ENCODE measurements around the gene ZDHHC5.

Gene ZDHHC5

DNA sequence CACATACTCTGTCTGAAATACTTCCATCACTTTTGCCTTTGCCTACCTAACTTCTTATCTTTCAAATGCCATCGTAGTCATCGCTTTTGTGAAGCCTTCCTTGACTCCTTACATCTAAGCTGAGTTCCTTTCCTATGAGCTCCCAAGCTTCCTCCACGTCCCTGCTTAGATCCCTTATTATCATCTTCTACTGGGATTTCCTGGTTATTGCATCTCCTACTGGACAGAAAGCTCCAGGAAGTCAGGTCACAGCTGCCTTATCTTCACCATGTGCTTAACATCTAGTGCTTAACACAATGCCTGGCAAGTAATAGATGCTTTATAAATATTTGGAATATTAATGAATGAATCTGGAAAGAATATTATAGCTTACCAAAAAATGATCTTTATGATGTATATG, 24.1 kb upstream of the ZDHHC5 start:
- H3K4me3 ChIP-seq: no peak overlapping the region
- TF ChIP-seq, protein P1, sequence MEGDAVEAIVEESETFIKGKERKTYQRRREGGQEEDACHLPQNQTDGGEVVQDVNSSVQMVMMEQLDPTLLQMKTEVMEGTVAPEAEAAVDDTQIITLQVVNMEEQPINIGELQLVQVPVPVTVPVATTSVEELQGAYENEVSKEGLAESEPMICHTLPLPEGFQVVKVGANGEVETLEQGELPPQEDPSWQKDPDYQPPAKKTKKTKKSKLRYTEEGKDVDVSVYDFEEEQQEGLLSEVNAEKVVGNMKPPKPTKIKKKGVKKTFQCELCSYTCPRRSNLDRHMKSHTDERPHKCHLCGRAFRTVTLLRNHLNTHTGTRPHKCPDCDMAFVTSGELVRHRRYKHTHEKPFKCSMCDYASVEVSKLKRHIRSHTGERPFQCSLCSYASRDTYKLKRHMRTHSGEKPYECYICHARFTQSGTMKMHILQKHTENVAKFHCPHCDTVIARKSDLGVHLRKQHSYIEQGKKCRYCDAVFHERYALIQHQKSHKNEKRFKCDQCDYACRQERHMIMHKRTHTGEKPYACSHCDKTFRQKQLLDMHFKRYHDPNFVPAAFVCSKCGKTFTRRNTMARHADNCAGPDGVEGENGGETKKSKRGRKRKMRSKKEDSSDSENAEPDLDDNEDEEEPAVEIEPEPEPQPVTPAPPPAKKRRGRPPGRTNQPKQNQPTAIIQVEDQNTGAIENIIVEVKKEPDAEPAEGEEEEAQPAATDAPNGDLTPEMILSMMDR (IDR thresholded peaks at IDR 0.05): no peak
- DNase-seq (ENCODE audit: low spot score): no peak
- no peak overlapping the region for H3K27ac ChIP-seq

DNA sequence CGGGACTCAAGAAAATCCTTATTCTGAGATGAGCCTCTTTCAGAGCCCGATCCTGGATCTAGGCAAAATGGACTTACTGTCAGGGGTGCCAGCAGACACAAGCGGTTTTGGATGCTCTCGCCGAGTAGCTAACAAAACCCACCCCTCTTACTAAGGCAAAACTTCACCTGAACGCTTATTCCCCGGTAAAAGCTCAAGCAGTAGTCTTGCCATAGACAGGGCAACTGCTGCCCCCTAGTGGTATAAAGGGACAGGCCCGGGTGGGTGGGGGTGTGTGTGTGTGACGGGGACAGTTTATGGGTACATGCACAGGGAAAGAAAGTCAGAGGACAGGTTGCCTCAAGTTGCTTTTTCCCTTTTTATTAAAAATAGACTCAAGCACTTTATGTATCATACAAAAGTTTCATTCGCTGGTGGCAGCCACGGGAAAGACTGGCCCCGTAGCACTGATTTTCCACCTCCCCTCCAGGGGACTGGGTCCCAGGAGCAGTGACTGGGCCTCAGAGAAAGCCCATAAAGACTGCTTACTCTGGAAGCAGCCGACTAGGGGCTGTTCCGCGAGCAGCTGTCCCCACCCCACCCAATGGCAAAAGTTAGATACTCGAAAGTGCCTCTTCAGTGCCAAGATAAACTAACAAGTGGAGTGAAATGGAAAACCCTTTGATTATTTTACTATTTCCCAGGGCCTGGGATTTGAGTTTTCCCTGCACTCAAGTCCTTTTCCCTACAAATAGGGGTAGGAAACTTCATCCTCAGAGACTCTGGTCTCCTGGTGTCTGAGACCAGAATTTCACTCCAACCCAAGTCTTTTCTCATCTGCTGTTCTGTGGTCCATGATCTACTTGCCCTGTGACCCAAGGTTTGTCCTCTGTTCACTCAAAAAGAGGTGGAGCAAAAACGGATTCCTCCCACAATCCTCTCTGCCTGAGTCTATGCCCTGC, 22.9 kb upstream of the ZDHHC5 start:
- peak overlapping the region; percentile 19 for H3K4me3 ChIP-seq
- TF ChIP-seq, protein P1 (IDR thresholded peaks at IDR 0.05): peak; percentile 97

DNA sequence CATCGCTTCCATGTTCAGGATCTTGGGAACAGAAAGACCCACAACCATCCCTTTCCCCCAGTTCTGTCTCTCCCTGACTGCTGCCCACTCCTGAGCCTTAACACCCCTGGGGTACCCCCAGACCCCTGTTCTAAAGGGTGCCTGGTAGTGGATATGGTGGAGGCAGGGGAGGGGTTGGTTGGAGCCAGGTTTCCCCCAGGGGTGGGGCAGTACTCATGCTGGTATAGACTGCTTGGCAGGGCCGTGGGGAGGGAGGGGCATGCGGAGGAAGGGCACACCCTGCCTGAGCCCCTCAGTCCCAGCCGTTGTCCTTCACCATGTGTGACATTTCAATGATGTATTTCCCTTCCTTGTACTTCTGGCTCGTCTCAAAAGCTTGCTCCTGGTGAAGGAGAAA, 22.2 kb upstream of the ZDHHC5 start:
- no peak for DNase-seq (ENCODE audit: low spot score)
- Histone ChIP-seq H3K27ac (peak overlapping the region in 1 of 2 donors; percentile 44), H3K4me3 (no peak overlapping the region)
- TF ChIP-seq, protein P1 (IDR thresholded peaks at IDR 0.05): no peak

More for the DNA sequence above, 22.9 kb upstream of the ZDHHC5 start:
- DNase-seq (ENCODE audit: low spot score): peak; percentile 89
- peak overlapping the region in 1 of 2 donors; percentile 44 for H3K27ac ChIP-seq

DNA sequence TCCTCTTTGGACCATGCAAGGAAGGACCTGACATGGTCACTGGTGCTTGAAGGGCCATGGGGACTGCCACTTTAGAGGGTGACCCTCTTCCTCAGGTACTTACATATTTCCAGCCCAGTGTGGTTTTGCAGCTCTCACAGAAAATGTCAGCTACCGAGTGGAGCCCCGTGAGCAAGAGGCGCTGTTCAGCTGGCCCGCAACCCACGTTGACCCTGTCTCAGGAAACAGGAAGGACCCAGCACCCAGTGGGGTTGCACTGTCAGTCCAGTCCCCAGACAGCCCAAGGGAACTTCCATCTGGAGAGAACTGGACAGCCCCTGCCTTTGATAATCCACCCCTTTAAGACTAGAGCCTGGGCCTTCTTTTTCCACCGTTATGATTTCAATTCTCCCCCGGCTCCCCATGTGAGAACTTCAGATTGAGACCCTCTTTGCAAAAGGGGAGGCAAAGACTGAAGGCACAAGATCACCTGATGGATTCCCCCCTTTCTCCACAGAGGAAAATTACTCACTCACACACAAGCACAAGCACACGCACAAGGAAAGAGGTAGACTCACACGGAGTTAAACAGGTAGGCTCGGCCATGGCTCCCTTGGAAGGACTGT, 21.6 kb upstream of the ZDHHC5 start:
- TF ChIP-seq, protein P1 (IDR thresholded peaks at IDR 0.05): no peak
- no peak overlapping the region for H3K4me3 ChIP-seq
- no peak overlapping the region for H3K27ac ChIP-seq
- DNase-seq (ENCODE audit: low spot score): no peak

DNA sequence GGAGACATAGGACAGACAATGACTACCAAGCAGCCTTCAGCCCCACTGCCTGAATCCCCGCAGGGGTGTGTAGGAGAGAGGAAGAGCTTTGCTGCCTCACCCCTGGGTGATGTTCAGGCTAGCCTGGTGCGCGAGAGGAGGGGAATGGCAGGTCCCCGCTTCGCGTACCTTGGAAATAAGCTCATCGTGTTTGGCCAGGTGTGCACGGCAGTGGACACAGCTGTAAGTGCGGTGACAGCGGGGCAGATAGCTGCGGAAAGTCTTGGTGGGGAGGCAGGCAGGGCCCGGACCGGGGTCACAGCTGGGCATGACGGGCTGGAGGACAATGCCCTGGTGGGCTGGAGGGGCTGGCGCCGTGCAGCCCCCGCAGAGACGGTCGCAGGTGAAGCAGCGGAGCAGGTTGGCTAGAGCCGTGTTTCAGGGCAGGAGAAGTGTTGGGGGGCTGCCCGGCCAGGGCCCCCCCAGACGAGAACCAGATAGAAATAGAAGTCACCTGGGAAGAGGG, 21.1 kb upstream of the ZDHHC5 start:
- no peak for DNase-seq (ENCODE audit: low spot score)
- no peak overlapping the region for H3K27ac ChIP-seq
- H3K4me3 ChIP-seq: no peak overlapping the region
- TF ChIP-seq, protein P1 (IDR thresholded peaks at IDR 0.05): no peak

DNA sequence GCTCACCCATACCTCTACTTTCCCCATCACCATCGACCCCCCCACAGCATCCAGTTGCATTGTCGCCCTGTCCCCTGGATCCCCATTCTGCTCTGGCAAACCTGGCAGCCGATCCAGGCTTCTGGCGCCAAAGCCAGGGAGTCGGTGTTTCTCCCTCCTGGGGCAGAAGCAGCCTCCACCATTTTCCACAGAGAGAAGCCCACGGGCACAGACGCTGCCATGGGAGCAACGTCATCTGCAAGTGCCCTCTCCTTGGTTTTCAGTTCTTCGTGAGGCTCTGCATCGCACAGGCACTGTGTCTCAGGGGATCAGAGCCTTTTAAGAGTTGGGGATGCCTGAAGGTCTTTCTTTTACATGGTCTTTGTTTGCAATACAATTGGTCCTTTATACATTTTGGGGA, 20.5 kb upstream of the ZDHHC5 start:
- Histone ChIP-seq H3K4me3 (no peak overlapping the region), H3K27ac (no peak overlapping the region)
- TF ChIP-seq, protein P1 (IDR thresholded peaks at IDR 0.05): no peak
- DNase-seq (ENCODE audit: low spot score): no peak
